GM03348 (cell line): Measurements from ENCODE around the gene IRGQ.
A peak's percentile ranks its signal among the peaks of the same experiment; 100 is the strongest.
"Not testable (repeated sequence)": the region's sequence is repeated elsewhere in the genome, so short reads cannot be mapped to it uniquely, and the experiment has no call there.

ENCODE experiments used
- DNase-seq: peaks from one replicate; pipeline ENCODE4 v3.0.0; 2012; ENCODE audit warnings: low spot score

IRGQ gene

DNA sequence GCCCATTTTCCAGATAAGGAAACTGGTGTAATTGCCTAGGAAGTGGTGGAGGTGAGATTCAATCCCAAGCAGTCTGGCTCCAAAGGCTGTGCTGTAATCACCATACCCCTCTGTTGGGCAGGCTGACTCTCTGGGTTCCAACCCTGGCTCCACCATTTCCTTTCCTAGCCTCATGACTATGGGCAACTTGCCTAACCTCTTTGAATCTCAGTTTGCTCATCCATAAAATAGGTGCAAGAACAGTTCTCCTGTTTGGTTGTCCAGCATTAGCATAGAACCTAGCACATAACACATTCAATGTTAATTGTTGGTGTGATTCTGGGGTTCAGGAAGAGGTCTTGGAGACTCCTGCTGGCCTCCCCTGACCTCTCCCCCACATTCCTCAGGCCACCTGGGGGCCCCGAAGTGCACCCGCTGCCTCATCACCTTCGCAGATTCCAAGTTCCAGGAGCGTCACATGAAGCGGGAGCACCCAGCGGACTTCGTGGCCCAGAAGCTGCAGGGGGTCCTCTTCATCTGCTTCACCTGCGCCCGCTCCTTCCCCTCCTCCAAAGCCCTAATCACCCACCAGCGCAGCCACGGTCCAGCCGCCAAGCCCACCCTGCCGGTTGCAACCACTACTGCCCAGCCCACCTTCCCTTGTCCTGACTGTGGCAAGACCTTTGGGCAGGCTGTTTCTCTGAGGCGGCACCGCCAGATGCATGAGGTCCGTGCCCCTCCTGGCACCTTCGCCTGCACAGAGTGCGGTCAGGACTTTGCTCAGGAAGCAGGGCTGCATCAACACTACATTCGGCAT is 2.7 kb upstream of the IRGQ start:
- DNase-seq = no peak

- no peak for DNase-seq
Observed at GRCh38 chr19:43597876-43598275, 1.9 kb upstream of the IRGQ start.

- no peak for DNase-seq
Observed at GRCh38 chr19:43596842-43597461, 1.0 kb upstream of the IRGQ start.

GRCh38 chr19:43595605-43595998 is 332 bp downstream of the IRGQ start:
- no peak for DNase-seq

DNA sequence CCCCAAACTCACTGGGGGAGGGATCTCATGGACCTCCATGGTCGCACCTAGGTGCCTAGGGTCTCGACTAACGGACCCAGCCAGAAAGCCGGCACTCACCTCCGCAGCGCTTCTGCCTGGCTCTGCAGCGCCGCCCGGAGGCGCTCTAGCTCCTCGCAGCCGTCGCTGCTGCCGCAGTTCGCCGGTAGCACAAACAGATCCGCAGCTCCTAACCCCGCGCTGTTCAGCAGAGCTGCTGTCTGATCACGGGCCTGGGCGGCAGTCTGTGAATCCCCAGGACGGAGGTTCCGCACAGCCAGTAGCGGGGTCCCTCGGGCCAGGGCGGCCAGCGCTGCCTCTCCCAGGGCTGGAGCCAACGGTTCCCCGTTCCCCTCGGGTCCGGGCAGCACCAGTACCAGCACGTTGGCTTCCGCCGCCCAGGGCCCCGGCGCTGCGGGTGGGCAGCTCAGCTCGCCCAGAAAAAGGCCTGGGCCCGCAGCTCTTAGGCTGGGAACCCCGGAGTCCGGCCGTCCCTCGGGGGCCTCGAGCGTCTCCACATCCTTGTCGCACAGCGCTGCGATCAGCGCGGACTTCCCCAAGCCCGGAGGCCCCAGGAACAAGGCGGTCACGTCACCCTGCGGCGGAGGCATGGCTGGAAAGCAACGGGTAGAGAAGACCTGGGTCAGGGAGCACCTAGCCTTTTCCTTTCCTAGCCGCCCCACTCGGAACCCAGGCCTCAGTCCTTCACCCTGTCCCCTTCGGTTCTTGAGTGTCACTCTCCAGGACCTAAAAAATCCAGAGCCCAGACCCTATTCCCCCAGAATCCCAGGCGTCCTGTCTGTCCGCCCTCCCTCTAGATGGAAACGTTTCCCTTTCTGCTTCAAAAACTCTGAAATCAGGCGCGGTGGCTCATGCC is 977 bp downstream of the IRGQ start:
- peak; percentile 68 for DNase-seq

GRCh38 chr19:43594081-43594697 is 1.7 kb downstream of the IRGQ start:
- DNase-seq = no peak

- DNase-seq = no peak
Observed at GRCh38 chr19:43592800-43593350, 3.1 kb downstream of the IRGQ start.

- DNase-seq = no peak
Observed at GRCh38 chr19:43591904-43592772, 3.8 kb downstream of the IRGQ start.

DNA sequence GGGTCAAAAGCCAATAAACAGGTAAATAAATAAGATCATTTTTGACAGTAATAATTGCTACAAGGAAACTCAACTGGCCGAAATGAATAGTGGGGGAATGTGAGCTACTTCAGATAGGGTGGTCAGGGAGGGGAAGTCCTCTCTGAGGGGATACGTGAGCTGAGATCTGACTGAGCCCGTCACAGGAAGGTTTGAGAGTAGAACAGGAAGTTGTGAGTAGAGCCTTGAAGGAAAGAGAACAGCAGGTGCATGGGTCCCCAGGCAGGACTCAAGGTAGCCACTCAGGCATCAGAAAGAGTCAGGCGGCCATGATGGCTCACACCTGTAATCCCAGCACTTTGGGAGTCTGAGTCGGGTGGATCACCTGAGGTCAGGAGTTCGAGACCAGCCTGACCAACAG is 6.3 kb downstream of the IRGQ start:
- no peak for DNase-seq

GRCh38 chr19:43589277-43589676 is 6.7 kb downstream of the IRGQ start:
- DNase-seq = no peak

DNA sequence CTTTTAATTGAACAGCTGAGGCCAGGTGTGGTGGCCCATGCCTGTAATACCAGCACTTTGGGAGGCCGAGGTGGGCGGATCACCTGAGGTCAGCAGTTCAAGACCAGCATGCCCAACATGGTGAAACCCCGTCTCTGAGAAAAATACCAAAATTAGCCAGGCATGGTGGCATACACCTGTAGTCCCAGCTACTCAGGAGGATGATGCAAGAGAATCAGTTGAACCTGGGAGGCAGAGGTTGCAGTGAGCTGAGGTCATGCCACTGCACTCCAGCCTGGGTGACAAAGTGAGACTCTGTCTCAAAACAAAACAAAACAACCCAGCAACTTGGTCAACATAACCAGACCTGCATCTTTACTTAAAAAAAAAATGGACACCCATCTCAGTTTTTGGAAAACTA is 8.9 kb downstream of the IRGQ start:
- not testable (repeated sequence) for DNase-seq

GRCh38 chr19:43586346-43586745 is 9.6 kb downstream of the IRGQ start:
- DNase-seq = no peak

- no peak for DNase-seq
Observed at GRCh38 chr19:43584484-43584883, 11.4 kb downstream of the IRGQ start.

DNA sequence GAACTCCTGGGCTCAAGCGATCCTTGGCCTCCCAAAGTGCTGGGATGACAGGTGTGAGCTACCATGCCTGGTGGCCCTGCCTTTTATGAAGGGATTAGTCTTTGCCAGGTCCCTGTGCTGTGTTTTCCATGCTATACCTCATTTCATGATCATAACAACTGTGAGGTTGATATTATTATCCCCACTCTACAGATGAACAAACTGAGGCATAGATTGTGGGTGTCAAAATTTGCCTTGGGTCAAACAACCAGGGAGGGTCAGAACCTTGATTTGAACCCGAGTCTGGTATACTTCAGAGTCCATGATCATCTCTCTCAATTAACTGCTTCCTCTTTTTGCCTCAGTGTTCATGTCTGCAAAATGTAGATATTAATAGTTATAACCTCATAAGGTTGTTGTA is 13.4 kb downstream of the IRGQ start:
- DNase-seq = no peak

GRCh38 chr19:43581467-43581866 is 14.5 kb downstream of the IRGQ start:
- DNase-seq = no peak

DNA sequence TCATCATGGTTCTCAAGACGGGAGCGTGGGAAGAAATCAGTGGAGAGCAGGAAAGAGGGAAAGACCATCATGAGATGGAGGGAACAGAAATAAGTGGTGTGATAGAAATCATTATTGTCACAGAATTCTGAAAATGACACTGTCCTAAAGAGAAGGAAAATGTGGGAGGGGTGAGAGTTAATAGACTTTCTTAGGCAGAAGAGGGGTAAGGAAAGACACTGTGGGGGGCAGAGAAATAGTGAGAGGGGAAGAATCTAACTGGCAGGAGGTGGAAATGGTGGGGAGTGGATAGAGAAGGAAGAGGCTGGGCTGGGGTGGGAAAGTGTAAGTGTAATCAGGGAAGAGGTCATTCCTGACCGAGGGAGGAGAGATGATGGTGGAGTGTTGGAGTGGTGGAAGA is 17.1 kb downstream of the IRGQ start:
- no peak for DNase-seq

DNA sequence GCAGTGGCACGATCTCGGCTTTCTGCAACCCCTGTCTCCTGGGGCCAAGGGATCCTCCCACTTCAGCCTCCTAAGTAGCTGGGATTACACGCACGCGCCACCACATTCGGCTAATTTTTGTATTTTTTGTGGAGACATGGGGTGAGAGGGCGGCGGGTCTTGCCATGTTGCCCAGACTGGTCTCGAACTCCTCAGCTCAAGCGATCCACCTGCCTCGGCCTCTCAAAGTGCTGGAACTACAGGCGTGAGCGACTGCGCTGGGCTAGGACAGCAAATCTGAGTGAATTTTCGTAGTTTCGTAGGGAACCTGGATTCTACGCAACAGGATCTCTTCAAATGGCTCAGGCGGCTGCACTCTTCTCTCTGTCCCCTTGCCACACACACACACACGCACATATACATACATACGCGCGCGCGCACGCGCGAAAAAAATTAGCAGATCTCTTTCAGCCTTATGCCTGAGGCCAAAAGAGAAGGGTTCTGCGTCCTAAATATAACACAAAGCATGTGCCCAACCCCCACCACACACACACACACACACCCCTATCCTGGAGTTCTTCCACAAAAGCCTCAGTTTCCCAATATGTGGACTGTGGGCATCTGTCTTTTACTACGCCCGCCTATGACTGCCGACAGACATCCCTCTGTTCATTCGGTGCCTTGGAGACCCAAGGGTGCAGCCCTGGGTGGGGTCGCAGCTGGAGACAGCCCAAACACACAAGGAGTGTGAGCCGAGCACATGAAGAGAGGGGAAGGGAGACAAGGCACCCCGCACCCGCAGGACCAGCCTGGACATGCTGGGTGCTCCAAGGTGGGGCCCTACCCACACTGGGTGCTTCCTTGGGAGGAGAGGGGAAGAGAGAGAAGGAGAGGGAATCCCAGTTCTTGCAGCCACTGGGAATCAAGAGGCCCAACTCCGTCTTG is 19.7 kb downstream of the IRGQ start:
- no peak for DNase-seq

GRCh38 chr19:43575156-43575950 is 20.6 kb downstream of the IRGQ start, which contains the start of the genes PINLYP and XRCC1:
Gene PINLYP (plus strand): TSS chr19:43575801. CDS start chr19:43577192, 1,391 bp downstream.
Gene XRCC1 (minus strand): TSS chr19:43575527. CDS start chr19:43575458, 69 bp downstream.
- peak; percentile 98 for DNase-seq
